ENCODE data around the gene PRKAG2. TPM values are rescaled to one million over a fixed set of nuclear protein-coding genes. Genes with fewer than 3 reads are reported as not detected.
"Not testable (repeated sequence)": the region's sequence is repeated elsewhere in the genome, so short reads cannot be mapped to it uniquely, and the experiment has no call there.

PRKAG2 gene
- total and polyA plus RNA-seq, 2 donors, result 37.9 to 71.6 TPM

GRCh38 chr7:151798851-151799448 is 78.0 kb downstream of the PRKAG2 start:
- Histone ChIP-seq H3K4me1 (ENCODE audit: insufficient read depth) (no peaks in the 10 kb centered on the region), H3K4me3 (ENCODE audit: low read depth, low read length) (no peak overlapping the region), H3K27ac (ENCODE audit: low read depth) (no peak overlapping the region), H3K36me3 (ENCODE audit: insufficient read depth) (no peaks in the 10 kb centered on the region)
- WGBS, result 94% methylated on average over 10 of the region's 10 CpGs
- DNase-seq (ENCODE audit: extremely low spot score), result no peak

GRCh38 chr7:151797667-151798307 is 79.1 kb downstream of the PRKAG2 start:
- 71% methylated on average over 11 of the region's 11 CpGs for WGBS
- not testable (repeated sequence) for H3K4me1 ChIP-seq (ENCODE audit: insufficient read depth); H3K27ac ChIP-seq (ENCODE audit: low read depth); H3K4me3 ChIP-seq (ENCODE audit: low read depth, low read length); H3K36me3 ChIP-seq (ENCODE audit: insufficient read depth); DNase-seq (ENCODE audit: extremely low spot score)

GRCh38 chr7:151796871-151797537 is 79.9 kb downstream of the PRKAG2 start:
- DNase-seq (ENCODE audit: extremely low spot score), result no peak
- H3K36me3 ChIP-seq (ENCODE audit: insufficient read depth), result no peaks in the 10 kb centered on the region
- WGBS, result 61% methylated on average over 17 of the region's 17 CpGs
- H3K27ac ChIP-seq (ENCODE audit: low read depth), result no peak overlapping the region
- no peaks in the 10 kb centered on the region for H3K4me1 ChIP-seq (ENCODE audit: insufficient read depth)
- no peak overlapping the region for H3K4me3 ChIP-seq (ENCODE audit: low read depth, low read length)

GRCh38 chr7:151796091-151796870 is 80.6 kb downstream of the PRKAG2 start:
- DNase-seq (ENCODE audit: extremely low spot score), result no peak
- H3K27ac ChIP-seq (ENCODE audit: low read depth), result no peak overlapping the region
- no peak overlapping the region for H3K4me3 ChIP-seq (ENCODE audit: low read depth, low read length)
- WGBS, result 82% methylated on average over 27 of the region's 27 CpGs
- H3K36me3 ChIP-seq (ENCODE audit: insufficient read depth), result no peaks in the 10 kb centered on the region
- no peaks in the 10 kb centered on the region for H3K4me1 ChIP-seq (ENCODE audit: insufficient read depth)

GRCh38 chr7:151795168-151795811 is 81.6 kb downstream of the PRKAG2 start:
- 91% methylated on average over 20 of the region's 20 CpGs for WGBS
- no peaks in the 10 kb centered on the region for H3K36me3 ChIP-seq (ENCODE audit: insufficient read depth)
- no peak overlapping the region for H3K27ac ChIP-seq (ENCODE audit: low read depth)
- no peak overlapping the region for H3K4me3 ChIP-seq (ENCODE audit: low read depth, low read length)
- no peaks in the 10 kb centered on the region for H3K4me1 ChIP-seq (ENCODE audit: insufficient read depth)
- DNase-seq (ENCODE audit: extremely low spot score), result no peak

GRCh38 chr7:151794508-151795167 is 82.3 kb downstream of the PRKAG2 start:
- no peak for DNase-seq (ENCODE audit: extremely low spot score)
- Histone ChIP-seq H3K27ac (ENCODE audit: low read depth) (no peak overlapping the region), H3K36me3 (ENCODE audit: insufficient read depth) (no peaks in the 10 kb centered on the region), H3K4me3 (ENCODE audit: low read depth, low read length) (no peak overlapping the region), H3K4me1 (ENCODE audit: insufficient read depth) (no peaks in the 10 kb centered on the region)
- 85% methylated on average over 16 of the region's 16 CpGs for WGBS

GRCh38 chr7:151793991-151794507 is 82.9 kb downstream of the PRKAG2 start:
- DNase-seq (ENCODE audit: extremely low spot score), result no peak
- WGBS, result 88% methylated on average over 18 of the region's 18 CpGs
- no peak overlapping the region for H3K4me3 ChIP-seq (ENCODE audit: low read depth, low read length)
- no peaks in the 10 kb centered on the region for H3K4me1 ChIP-seq (ENCODE audit: insufficient read depth)
- H3K36me3 ChIP-seq (ENCODE audit: insufficient read depth), result no peaks in the 10 kb centered on the region
- no peak overlapping the region for H3K27ac ChIP-seq (ENCODE audit: low read depth)

- H3K27ac ChIP-seq (ENCODE audit: low read depth), result no peak overlapping the region
- 86% methylated on average over 14 of the region's 14 CpGs for WGBS
- DNase-seq (ENCODE audit: extremely low spot score), result no peak
- no peak overlapping the region for H3K4me3 ChIP-seq (ENCODE audit: low read depth, low read length)
- H3K36me3 ChIP-seq (ENCODE audit: insufficient read depth), result no peaks in the 10 kb centered on the region
- no peaks in the 10 kb centered on the region for H3K4me1 ChIP-seq (ENCODE audit: insufficient read depth)
These were observed 83.4 kb downstream of the PRKAG2 start for GRCh38 chr7:151793531-151793951.

- Histone ChIP-seq H3K27ac (ENCODE audit: low read depth) (no peak overlapping the region), H3K4me1 (ENCODE audit: insufficient read depth) (no peaks in the 10 kb centered on the region), H3K4me3 (ENCODE audit: low read depth, low read length) (no peak overlapping the region), H3K36me3 (ENCODE audit: insufficient read depth) (no peaks in the 10 kb centered on the region)
- DNase-seq (ENCODE audit: extremely low spot score), result no peak
- WGBS, result 74% methylated on average over 16 of the region's 16 CpGs
These were observed 84.3 kb downstream of the PRKAG2 start for GRCh38 chr7:151792636-151793035.

GRCh38 chr7:151792086-151792485 is 84.8 kb downstream of the PRKAG2 start:
- no peaks in the 10 kb centered on the region for H3K36me3 ChIP-seq (ENCODE audit: insufficient read depth)
- no peak overlapping the region for H3K27ac ChIP-seq (ENCODE audit: low read depth)
- no peak overlapping the region for H3K4me3 ChIP-seq (ENCODE audit: low read depth, low read length)
- H3K4me1 ChIP-seq (ENCODE audit: insufficient read depth), result no peaks in the 10 kb centered on the region
- no peak for DNase-seq (ENCODE audit: extremely low spot score)
- 96% methylated on average over 2 of the region's 2 CpGs for WGBS

GRCh38 chr7:151790830-151791620 is 85.9 kb downstream of the PRKAG2 start:
- 82% methylated on average over 19 of the region's 19 CpGs for WGBS
- DNase-seq (ENCODE audit: extremely low spot score), result no peak
- Histone ChIP-seq H3K36me3 (ENCODE audit: insufficient read depth) (no peaks in the 10 kb centered on the region), H3K4me3 (ENCODE audit: low read depth, low read length) (no peak overlapping the region), H3K4me1 (ENCODE audit: insufficient read depth) (no peaks in the 10 kb centered on the region), H3K27ac (ENCODE audit: low read depth) (no peak overlapping the region)

- no peak for DNase-seq (ENCODE audit: extremely low spot score)
- no peak overlapping the region for H3K4me3 ChIP-seq (ENCODE audit: low read depth, low read length)
- H3K36me3 ChIP-seq (ENCODE audit: insufficient read depth), result no peaks in the 10 kb centered on the region
- H3K27ac ChIP-seq (ENCODE audit: low read depth), result no peak overlapping the region
- 92% methylated on average over 11 of the region's 11 CpGs for WGBS
- no peaks in the 10 kb centered on the region for H3K4me1 ChIP-seq (ENCODE audit: insufficient read depth)
These were observed 86.7 kb downstream of the PRKAG2 start for GRCh38 chr7:151790095-151790829.
